ENCODE measurements around the gene CRACDL.

The CRACDL gene

DNA sequence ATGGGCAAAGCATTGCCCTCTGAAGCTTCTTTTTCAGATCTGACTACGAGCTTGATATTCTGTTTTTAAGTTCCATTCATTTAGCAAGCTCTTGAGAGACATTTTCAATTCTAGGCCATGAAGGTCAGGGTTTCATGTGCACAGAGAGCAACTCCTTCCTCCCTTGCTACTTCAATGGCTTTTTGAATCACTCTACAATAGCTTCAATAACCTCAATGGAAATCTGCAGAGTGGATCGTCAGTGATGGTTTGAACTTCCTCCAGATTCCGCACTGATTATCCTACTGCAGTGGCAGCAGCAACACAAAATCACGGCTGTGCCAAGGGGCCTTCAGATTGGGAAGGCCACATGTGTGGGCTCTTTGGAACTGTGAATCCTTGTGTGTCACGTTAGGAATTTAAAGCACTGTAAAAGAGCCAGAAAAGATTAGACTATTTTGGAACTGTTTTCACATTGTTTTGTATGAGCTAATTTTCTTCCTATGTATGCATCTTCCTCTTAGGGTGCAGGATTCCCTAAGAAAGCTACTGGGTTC is 116.7 kb downstream of the CRACDL start:
- Histone ChIP-seq H3K4me3 (replicated peaks; ENCODE audit: insufficient read depth, low read length) (no peak overlapping the region), H3K27ac (replicated peaks) (no peak overlapping the region), H3K27me3 (ENCODE audit: insufficient read depth, poor library complexity, severe bottlenecking) (no peaks in the 10 kb centered on the region)
- TF ChIP-seq SPI1 (IDR thresholded peaks at IDR 0.05; ENCODE audit: borderline replicate concordance, low read depth) = no peak
- TF ChIP-seq, protein P1, sequence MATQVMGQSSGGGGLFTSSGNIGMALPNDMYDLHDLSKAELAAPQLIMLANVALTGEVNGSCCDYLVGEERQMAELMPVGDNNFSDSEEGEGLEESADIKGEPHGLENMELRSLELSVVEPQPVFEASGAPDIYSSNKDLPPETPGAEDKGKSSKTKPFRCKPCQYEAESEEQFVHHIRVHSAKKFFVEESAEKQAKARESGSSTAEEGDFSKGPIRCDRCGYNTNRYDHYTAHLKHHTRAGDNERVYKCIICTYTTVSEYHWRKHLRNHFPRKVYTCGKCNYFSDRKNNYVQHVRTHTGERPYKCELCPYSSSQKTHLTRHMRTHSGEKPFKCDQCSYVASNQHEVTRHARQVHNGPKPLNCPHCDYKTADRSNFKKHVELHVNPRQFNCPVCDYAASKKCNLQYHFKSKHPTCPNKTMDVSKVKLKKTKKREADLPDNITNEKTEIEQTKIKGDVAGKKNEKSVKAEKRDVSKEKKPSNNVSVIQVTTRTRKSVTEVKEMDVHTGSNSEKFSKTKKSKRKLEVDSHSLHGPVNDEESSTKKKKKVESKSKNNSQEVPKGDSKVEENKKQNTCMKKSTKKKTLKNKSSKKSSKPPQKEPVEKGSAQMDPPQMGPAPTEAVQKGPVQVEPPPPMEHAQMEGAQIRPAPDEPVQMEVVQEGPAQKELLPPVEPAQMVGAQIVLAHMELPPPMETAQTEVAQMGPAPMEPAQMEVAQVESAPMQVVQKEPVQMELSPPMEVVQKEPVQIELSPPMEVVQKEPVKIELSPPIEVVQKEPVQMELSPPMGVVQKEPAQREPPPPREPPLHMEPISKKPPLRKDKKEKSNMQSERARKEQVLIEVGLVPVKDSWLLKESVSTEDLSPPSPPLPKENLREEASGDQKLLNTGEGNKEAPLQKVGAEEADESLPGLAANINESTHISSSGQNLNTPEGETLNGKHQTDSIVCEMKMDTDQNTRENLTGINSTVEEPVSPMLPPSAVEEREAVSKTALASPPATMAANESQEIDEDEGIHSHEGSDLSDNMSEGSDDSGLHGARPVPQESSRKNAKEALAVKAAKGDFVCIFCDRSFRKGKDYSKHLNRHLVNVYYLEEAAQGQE (IDR thresholded peaks at IDR 0.05; ENCODE audit: insufficient replicate concordance, low read depth) = no peak
- TF ChIP-seq POLR2AphosphoS5 (IDR thresholded peaks at IDR 0.05; ENCODE audit: low read depth) = no peak
- TF ChIP-seq, protein P2, sequence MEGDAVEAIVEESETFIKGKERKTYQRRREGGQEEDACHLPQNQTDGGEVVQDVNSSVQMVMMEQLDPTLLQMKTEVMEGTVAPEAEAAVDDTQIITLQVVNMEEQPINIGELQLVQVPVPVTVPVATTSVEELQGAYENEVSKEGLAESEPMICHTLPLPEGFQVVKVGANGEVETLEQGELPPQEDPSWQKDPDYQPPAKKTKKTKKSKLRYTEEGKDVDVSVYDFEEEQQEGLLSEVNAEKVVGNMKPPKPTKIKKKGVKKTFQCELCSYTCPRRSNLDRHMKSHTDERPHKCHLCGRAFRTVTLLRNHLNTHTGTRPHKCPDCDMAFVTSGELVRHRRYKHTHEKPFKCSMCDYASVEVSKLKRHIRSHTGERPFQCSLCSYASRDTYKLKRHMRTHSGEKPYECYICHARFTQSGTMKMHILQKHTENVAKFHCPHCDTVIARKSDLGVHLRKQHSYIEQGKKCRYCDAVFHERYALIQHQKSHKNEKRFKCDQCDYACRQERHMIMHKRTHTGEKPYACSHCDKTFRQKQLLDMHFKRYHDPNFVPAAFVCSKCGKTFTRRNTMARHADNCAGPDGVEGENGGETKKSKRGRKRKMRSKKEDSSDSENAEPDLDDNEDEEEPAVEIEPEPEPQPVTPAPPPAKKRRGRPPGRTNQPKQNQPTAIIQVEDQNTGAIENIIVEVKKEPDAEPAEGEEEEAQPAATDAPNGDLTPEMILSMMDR (IDR thresholded peaks at IDR 0.05; ENCODE audit: insufficient read depth, low read length) = no peak
- no peak for TF ChIP-seq GABPA (IDR thresholded peaks at IDR 0.05; ENCODE audit: low read depth)
- DNase-seq (ENCODE audit: low read depth in 1 of 2, low spot score in 1 of 2) = no peak

DNA sequence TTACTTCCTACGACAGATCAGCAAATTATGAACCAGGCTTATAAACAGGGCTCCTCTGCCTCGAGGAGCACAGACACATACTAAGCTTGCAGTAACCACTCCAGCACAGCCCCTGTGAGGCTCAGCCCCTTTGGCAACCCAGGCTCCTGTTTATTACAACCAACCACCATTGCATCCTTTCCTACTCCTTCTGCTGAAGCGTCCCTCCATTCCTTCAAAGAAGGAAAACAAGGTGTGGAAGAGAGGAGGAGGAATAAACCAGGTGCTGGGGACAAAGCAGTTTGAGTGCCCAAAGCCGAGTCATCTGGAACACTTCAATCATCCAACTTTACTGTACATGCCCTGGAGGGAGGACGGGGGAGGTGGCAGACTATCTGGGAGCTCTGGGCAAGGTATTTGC is 117.9 kb downstream of the CRACDL start:
- TF ChIP-seq, protein P2 (IDR thresholded peaks at IDR 0.05; ENCODE audit: insufficient read depth, low read length) = no peak
- TF ChIP-seq SPI1 (IDR thresholded peaks at IDR 0.05; ENCODE audit: borderline replicate concordance, low read depth) (no peak), POLR2AphosphoS5 (IDR thresholded peaks at IDR 0.05; ENCODE audit: low read depth) (no peak), GABPA (IDR thresholded peaks at IDR 0.05; ENCODE audit: low read depth) (no peak)
- TF ChIP-seq, protein P1 (IDR thresholded peaks at IDR 0.05; ENCODE audit: insufficient replicate concordance, low read depth) = no peak
- Histone ChIP-seq H3K27ac (replicated peaks) (no peak overlapping the region), H3K4me3 (replicated peaks; ENCODE audit: insufficient read depth, low read length) (no peak overlapping the region), H3K27me3 (ENCODE audit: insufficient read depth, poor library complexity, severe bottlenecking) (no peaks in the 10 kb centered on the region)
- DNase-seq (ENCODE audit: low read depth in 1 of 2, low spot score in 1 of 2) = no peak

DNA sequence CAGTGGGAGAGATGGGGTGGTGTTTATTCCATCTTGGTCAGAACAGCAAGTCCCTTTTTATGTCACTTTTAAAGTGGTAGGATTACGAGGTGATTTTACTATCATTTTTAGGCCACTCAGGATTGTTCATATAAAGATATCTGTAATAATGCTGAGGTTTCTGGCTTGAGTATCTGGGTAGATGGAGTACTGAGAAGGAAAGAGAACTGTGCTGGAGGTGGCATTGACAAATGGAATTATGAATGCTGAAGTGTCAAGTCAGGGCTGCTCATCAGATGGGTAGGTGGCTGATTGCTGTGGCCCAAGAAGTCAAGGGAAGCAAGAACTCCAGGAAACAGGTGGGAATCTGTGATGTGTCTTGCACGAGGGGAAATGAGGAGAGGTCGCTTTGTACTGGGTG is 119.7 kb downstream of the CRACDL start:
- H3K4me3 ChIP-seq (replicated peaks; ENCODE audit: insufficient read depth, low read length) = no peak overlapping the region
- TF ChIP-seq POLR2AphosphoS5 (IDR thresholded peaks at IDR 0.05; ENCODE audit: low read depth) = no peak
- no peak for TF ChIP-seq SPI1 (IDR thresholded peaks at IDR 0.05; ENCODE audit: borderline replicate concordance, low read depth)
- TF ChIP-seq, protein P1 (IDR thresholded peaks at IDR 0.05; ENCODE audit: insufficient replicate concordance, low read depth) = no peak
- TF ChIP-seq GABPA (IDR thresholded peaks at IDR 0.05; ENCODE audit: low read depth) = no peak
- TF ChIP-seq, protein P2 (IDR thresholded peaks at IDR 0.05; ENCODE audit: insufficient read depth, low read length) = no peak
- no peak for DNase-seq (ENCODE audit: low read depth in 1 of 2, low spot score in 1 of 2)
- no peak overlapping the region for H3K27ac ChIP-seq (replicated peaks)
- no peaks in the 10 kb centered on the region for H3K27me3 ChIP-seq (ENCODE audit: insufficient read depth, poor library complexity, severe bottlenecking)
